Neural cell (in vitro differentiated cells): Measurements from ENCODE around the gene PCOLCE2.

Experiments used
- CTCF ChIP-seq: fragments of 450-650 bp; IDR thresholded peaks from 2 replicates; pipeline ENCODE4 v1.5.1; 2014; ENCODE audit warnings: antibody characterized with exemption, mild to moderate bottlenecking, moderate library complexity; ENCODE audit not compliant: poor library complexity, severe bottlenecking
- EP300 ChIP-seq: fragments of 450-650 bp; conservative IDR thresholded peaks from 2 replicates; pipeline ENCODE4 v1.6.1; 2014; ENCODE audit warnings: antibody characterized with exemption, mild to moderate bottlenecking, moderate library complexity; ENCODE audit not compliant: poor library complexity, severe bottlenecking
- EZH2 ChIP-seq: fragments of 200-600, 300-800 bp; shearing (Covaris generic), sonication (generic); IDR thresholded peaks from 2 replicates; pipeline ENCODE4 v1.6.1; 2014; ENCODE audit warnings: antibody characterized with exemption, low read length, borderline replicate concordance, mild to moderate bottlenecking; ENCODE audit not compliant: insufficient read depth, poor library complexity, severe bottlenecking
- POLR2AphosphoS5 ChIP-seq: IDR thresholded peaks from 2 replicates; pipeline ENCODE4 v1.6.1; 2012
- REST ChIP-seq: IDR thresholded peaks from 2 replicates; pipeline ENCODE4 v1.6.1; 2012; ENCODE audit warnings: borderline replicate concordance

GRCh38 chr3:142784228-142784627 is 104.7 kb downstream of the PCOLCE2 start:
- TF ChIP-seq EZH2: no peak
- no peak for TF ChIP-seq EP300
- no peak for TF ChIP-seq CTCF
- no peak for TF ChIP-seq POLR2AphosphoS5
- TF ChIP-seq REST: no peak
